A549 (cell line): ENCODE measurements around the gene BCL2.

Experiments
- ATOH8 ChIP-seq: fragments of 250-450 bp; sonication (Bioruptor Pico); IDR thresholded peaks from 2 replicates; pipeline ENCODE4 v1.5.0; 2020; ENCODE audit warnings: low read depth, mild to moderate bottlenecking, moderate library complexity
- CBX8 ChIP-seq: fragments of 200-600 bp; sonication (generic); IDR thresholded peaks from 2 replicates; pipeline ENCODE4 v1.6.1; 2016
- CEBPB ChIP-seq, 2 experiments: fragments of >200 bp in 1 of 2; sonication (Bioruptor Twin) in 1 of 2; formaldehyde crosslinking in 1 of 2; IDR thresholded peaks; 2 replicates each; pipeline ENCODE4 v1.6.1; 2012 to 2016
- CTCF ChIP-seq: fragments of >200 bp; sonication (Bioruptor Twin); formaldehyde crosslinking; IDR thresholded peaks from 3 replicates; pipeline ENCODE4 v1.5.1; 2016
- GATA3 ChIP-seq: IDR thresholded peaks from 2 replicates; pipeline ENCODE4 v1.6.1; 2012; ENCODE audit warnings: borderline replicate concordance
- JUN ChIP-seq, 2 experiments: fragments of >200 bp; sonication (Bioruptor Twin); formaldehyde crosslinking; IDR thresholded peaks; 2 replicates in 1 of 2; 3 replicates in 1 of 2; pipeline ENCODE4 v1.6.1; 2016 to 2017
- KDM1A ChIP-seq: fragments of 200-600 bp; sonication (generic); IDR thresholded peaks from 2 replicates; pipeline ENCODE4 v1.6.1; 2016; ENCODE audit warnings: low read depth, mild to moderate bottlenecking
- PHF8 ChIP-seq: fragments of 200-600 bp; sonication (generic); IDR thresholded peaks from 2 replicates; pipeline ENCODE4 v1.6.1; 2016; ENCODE audit warnings: low read depth, mild to moderate bottlenecking, antibody characterized with exemption, moderate library complexity, borderline replicate concordance
- POLR2AphosphoS2 ChIP-seq: conservative IDR thresholded peaks from 2 replicates; pipeline ENCODE4 v1.6.1; 2012; ENCODE audit warnings: low read length, improper control_type of control experiment, inconsistent platforms
- RCOR1 ChIP-seq: fragments of 150-350 bp; IDR thresholded peaks from 2 replicates; pipeline ENCODE4 v1.6.1; 2014; ENCODE audit warnings: antibody characterized with exemption, low read length, low read depth
- RFX5 ChIP-seq: fragments of 450-650 bp; IDR thresholded peaks from 2 replicates; pipeline ENCODE4 v1.7.1; 2014; ENCODE audit warnings: antibody characterized with exemption, mild to moderate bottlenecking, moderate library complexity
- SMC3 ChIP-seq: fragments of >200 bp; sonication (Bioruptor Twin); formaldehyde crosslinking; IDR thresholded peaks from 3 replicates; pipeline ENCODE4 v1.6.1; 2018; ENCODE audit warnings: inconsistent platforms
- ZNF302 ChIP-seq: fragments of 250-450 bp; sonication (Bioruptor Pico); IDR thresholded peaks from 2 replicates; pipeline ENCODE4 v1.9.0; 2021; ENCODE audit warnings: inconsistent platforms, mild to moderate bottlenecking, moderate library complexity

- TF ChIP-seq CTCF (no peak), PHF8 (no peak), KDM1A (no peak), CEBPB (IDR thresholded peaks at IDR 0.05) (no peak), POLR2AphosphoS2 (no peak), RFX5 (no peak), CBX8 (no peak), JUN (IDR thresholded peaks at IDR 0.05) (no peak), ATOH8 (CRISPR knock-in tag) (no peak), SMC3 (no peak), RCOR1 (no peak), ZNF302 (no peak), GATA3 (no peak)
Observed at GRCh38 chr18:63315876-63316275, 3.7 kb downstream of the BCL2 start.
